Progenitor cell of endocrine pancreas (in vitro differentiated cells): ENCODE measurements around the gene TTC9. TPM values are rescaled to one million over a fixed set of nuclear protein-coding genes. Genes with fewer than 3 reads are reported as not detected.
A peak's percentile ranks its signal among the peaks of the same experiment; 100 is the strongest.

Source experiments
- DNase-seq: peaks from one replicate; pipeline ENCODE4 v3.0.0; 2021; ENCODE audit warnings: low spot score; ENCODE audit not compliant: unreplicated experiment
- H3K27ac Mint-ChIP-seq: 2 replicates; pipeline ENCODE4 v1.8.0; 2021; ENCODE audit warnings: mild to moderate bottlenecking, moderate library complexity, mixed read lengths
- H3K27me3 Mint-ChIP-seq: 2 replicates; pipeline ENCODE4 v1.8.0; 2021; ENCODE audit warnings: mixed read lengths
- H3K36me3 Mint-ChIP-seq: 2 replicates; pipeline ENCODE4 v1.8.0; 2022; ENCODE audit warnings: mixed read lengths; ENCODE audit not compliant: insufficient read depth
- H3K4me1 Mint-ChIP-seq: 2 replicates; pipeline ENCODE4 v1.8.0; 2021; ENCODE audit warnings: low read depth, mixed read lengths
- H3K4me3 Mint-ChIP-seq: 2 replicates; pipeline ENCODE4 v1.8.0; 2021; ENCODE audit warnings: low read depth, mild to moderate bottlenecking, moderate library complexity, mixed read lengths
- H3K9me3 Mint-ChIP-seq: 2 replicates; pipeline ENCODE4 v1.8.0; 2021; ENCODE audit warnings: low read depth, mixed read lengths
- long read RNA-seq: library from polyadenylated mRNA; unstranded; transcript quantifications from one replicate; pipeline ENCODE4 v2.0.0, GENCODE V29; 2020
- total RNA-seq: library from RNA; stranded (reverse); gene quantifications from 2 replicates; pipeline ENCODE4 v1.2.1, GENCODE V29; 2021
- TF ChIP-seq, protein P1 (sequence below): fragments of 200-600 bp; sonication (generic); IDR thresholded peaks from one replicate; pipeline ENCODE4 v1.5.0; 2021; ENCODE audit warnings: antibody characterized with exemption, mild to moderate bottlenecking; ENCODE audit not compliant: unreplicated experiment

TTC9 gene
- total RNA-seq, result 8.2 and 9.0 TPM in 2 replicates
- long read RNA-seq, result 0 reads

DNA sequence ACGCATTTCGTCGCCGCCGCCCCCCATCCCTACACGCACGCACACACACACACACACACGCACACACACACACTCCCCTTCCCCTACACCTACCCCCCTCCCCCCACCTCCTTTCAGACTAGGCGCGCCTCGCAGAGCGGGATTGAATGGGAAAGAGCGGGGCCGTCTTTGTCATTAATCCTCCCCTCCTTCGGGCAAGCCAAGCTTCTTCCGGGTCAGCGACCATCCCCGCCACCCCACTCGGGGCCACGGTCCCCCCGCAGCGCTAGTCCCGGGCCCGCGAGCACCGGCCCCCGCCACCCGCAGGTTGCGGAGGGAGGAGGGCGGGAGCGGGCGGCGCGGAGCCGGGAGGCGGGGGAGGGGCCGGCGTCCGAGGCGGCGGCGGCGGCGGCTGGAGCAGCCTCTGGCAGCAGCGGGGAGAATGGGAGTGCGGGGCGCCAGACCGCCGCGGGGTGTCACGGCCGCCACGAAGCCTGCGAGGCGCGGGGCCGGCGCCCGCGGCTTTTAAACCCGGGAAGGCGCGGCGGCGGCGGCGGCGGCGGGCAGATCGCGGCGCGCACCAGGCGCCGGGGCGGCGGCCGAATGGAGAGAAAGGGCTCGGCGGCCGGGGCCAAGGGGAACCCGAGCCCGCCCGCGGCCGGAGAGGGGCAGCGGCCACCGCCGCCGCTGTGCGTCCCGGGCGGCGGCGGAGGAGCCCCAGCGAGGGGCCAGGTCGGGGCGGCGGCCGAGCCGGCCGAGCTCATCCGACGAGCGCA, at the start of gene TTC9:
TTC9 (plus strand) TSS at position 369 of the 755 bp plus-strand sequence; CDS start at position 583, 214 bp downstream.
- no peaks in the 10 kb centered on the region for H3K9me3 Mint-ChIP-seq
- DNase-seq, result peak; percentile 32
- TF ChIP-seq, protein P1, sequence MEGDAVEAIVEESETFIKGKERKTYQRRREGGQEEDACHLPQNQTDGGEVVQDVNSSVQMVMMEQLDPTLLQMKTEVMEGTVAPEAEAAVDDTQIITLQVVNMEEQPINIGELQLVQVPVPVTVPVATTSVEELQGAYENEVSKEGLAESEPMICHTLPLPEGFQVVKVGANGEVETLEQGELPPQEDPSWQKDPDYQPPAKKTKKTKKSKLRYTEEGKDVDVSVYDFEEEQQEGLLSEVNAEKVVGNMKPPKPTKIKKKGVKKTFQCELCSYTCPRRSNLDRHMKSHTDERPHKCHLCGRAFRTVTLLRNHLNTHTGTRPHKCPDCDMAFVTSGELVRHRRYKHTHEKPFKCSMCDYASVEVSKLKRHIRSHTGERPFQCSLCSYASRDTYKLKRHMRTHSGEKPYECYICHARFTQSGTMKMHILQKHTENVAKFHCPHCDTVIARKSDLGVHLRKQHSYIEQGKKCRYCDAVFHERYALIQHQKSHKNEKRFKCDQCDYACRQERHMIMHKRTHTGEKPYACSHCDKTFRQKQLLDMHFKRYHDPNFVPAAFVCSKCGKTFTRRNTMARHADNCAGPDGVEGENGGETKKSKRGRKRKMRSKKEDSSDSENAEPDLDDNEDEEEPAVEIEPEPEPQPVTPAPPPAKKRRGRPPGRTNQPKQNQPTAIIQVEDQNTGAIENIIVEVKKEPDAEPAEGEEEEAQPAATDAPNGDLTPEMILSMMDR, result no peak
- H3K4me3 Mint-ChIP-seq, result peak within 1 kb of the TSS; percentile 92
- H3K4me1 Mint-ChIP-seq, result peaks cover 17% of the 10 kb centered on the region
- H3K36me3 Mint-ChIP-seq, result peaks cover 1% of the 10 kb centered on the region
- H3K27ac Mint-ChIP-seq, result peak within 1 kb of the TSS; percentile 84
- peaks cover 7% of the 10 kb centered on the region for H3K27me3 Mint-ChIP-seq

DNA sequence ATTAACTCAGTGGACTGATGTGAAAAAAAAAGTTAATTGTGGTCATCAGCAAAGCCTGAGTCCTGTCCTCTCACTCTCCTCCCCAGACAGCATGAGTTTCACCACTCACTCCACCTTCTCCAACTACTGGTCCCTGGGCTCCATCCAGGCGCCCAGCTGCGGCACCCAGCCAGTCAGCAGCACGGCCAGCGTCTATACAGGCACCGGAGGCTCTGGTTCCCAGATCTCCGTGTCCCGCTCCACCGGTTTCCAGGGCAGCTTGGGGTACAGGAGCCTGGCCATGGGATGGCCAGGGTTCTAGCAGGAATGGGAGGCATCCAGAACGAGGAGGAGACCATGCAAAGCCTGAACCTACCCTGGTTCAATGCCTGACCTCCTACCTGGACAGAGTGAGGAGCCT, 47.3 kb upstream of the TTC9 start:
- Mint-ChIP-seq H3K36me3 (peaks cover 13% of the 10 kb centered on the region), H3K4me1 (peaks cover 5% of the 10 kb centered on the region)

DNA sequence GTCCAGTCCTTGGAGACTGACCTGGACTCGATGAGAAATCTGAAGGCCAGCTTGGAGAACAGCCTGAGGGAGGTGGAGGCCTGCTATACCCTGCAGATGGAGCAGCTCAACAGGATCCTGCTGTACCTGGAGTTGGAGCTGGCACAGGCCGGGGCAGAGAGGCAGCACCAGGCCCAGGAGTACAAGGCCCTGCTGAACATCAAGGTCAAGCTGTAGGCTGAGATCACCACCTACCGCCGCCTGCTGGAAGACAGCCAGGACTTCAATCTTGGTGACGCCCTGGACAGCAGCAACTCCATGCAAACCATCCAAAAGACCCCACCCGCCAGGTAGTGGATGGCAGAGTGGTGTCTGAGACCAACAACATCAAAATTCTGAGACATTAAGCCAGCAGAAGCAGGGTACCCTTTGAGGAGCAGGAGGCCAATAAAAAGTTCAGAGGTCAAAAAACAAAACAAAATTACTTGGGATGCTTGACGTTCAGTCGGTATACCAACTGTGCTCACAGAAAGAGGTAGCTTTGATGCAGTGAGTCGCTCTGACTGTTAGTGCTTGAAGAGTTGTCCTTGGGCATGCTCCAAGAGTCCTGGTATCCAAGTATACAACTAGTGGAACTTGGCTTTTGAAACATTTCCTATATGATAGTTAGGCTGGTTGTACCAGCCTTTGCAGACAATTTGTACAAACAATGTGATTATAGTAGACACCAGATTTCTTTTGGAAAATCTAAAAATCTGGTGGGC, 46.1 kb upstream of the TTC9 start:
- Mint-ChIP-seq H3K4me1 (peaks cover 14% of the 10 kb centered on the region), H3K9me3 (no peaks in the 10 kb centered on the region), H3K4me3 (no peak overlapping the region), H3K27ac (no peak overlapping the region), H3K36me3 (peaks cover 12% of the 10 kb centered on the region), H3K27me3 (no peaks in the 10 kb centered on the region)
- TF ChIP-seq, protein P1, result no peak
- DNase-seq, result no peak

More for the DNA sequence above, 47.3 kb upstream of the TTC9 start:
- Mint-ChIP-seq H3K27me3 (no peaks in the 10 kb centered on the region), H3K4me3 (no peak overlapping the region), H3K9me3 (no peaks in the 10 kb centered on the region), H3K27ac (no peak overlapping the region)
- DNase-seq, result no peak
- TF ChIP-seq, protein P1, result no peak

DNA sequence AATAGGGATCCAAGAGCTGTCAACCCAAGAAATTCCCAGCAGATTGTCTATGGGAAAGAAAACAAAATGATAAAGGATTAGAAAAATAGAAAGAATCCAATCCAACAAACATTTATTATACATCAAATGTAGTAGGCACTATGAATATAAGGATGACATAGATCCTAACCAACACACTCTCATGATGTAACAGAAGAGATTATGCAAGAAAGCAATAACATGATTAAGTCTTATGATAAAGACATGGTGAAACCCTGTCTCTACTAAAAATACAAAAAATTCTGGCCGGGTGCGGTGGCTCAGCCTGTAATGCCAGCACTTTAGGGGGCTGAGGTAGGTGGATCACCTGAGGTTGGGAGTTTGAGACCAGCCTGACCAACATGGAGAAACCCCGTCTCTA, 44.0 kb upstream of the TTC9 start:
- no peak overlapping the region for H3K27ac Mint-ChIP-seq
- H3K4me3 Mint-ChIP-seq, result no peak overlapping the region
- no peaks in the 10 kb centered on the region for H3K27me3 Mint-ChIP-seq
- TF ChIP-seq, protein P1, result no peak
- peaks cover 14% of the 10 kb centered on the region for H3K4me1 Mint-ChIP-seq
- H3K9me3 Mint-ChIP-seq, result no peaks in the 10 kb centered on the region
- no peak for DNase-seq
- peaks cover 6% of the 10 kb centered on the region for H3K36me3 Mint-ChIP-seq

DNA sequence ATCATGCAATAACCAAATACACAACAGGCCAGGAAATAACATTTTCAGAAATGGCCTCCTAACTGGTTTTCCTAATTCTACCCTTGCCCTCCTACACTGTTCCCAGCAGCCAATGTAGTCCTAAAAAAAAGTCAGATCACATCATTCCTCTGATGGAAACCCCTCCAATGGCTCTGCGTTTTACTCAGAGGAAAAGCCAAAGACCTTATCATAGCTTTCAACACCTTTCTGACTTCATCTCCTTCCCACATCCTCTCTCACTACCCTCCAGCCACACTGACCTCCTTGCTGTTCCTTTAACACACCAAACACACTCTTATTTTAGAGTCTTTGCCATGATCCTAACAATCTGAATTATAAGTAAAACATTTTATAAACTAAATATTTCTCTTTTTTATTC, 42.4 kb upstream of the TTC9 start:
- DNase-seq, result no peak
- Mint-ChIP-seq H3K4me3 (peak overlapping the region; percentile 98), H3K4me1 (peaks cover 14% of the 10 kb centered on the region), H3K27me3 (peaks cover 5% of the 10 kb centered on the region), H3K9me3 (no peaks in the 10 kb centered on the region), H3K36me3 (peaks cover 1% of the 10 kb centered on the region), H3K27ac (no peak overlapping the region)
- TF ChIP-seq, protein P1, result no peak
